Spinal cord (tissue), 10 donors: ENCODE data around the gene INPP4B. TPM values are rescaled to one million over a fixed set of nuclear protein-coding genes. Genes with fewer than 3 reads are reported as not detected.

Experiments
- DNase-seq, 6 donors: peaks; one replicate each; pipeline versions ENCODE4 v3.0.0 to v3.0.0-alpha.2; 2013 to 2015; ENCODE audit warnings: low spot score in 6 of 6, low read depth in 4 of 6
- H3K27ac ChIP-seq: one replicate; pipeline ENCODE4 v1.5.1; 2013; ENCODE audit warnings: low read depth, low read length, control low read depth
- H3K27me3 ChIP-seq: one replicate; pipeline ENCODE4 v1.6.1; 2013; ENCODE audit warnings: low read length; ENCODE audit not compliant: control insufficient read depth, insufficient read depth
- H3K36me3 ChIP-seq: one replicate; pipeline ENCODE4 v1.6.1; 2013; ENCODE audit warnings: low read length; ENCODE audit not compliant: control insufficient read depth, insufficient read depth
- H3K4me1 ChIP-seq: one replicate; pipeline ENCODE4 v1.6.1; 2013; ENCODE audit warnings: low read length; ENCODE audit not compliant: control insufficient read depth, insufficient read depth
- H3K4me3 ChIP-seq: one replicate; pipeline ENCODE4 v1.5.1; 2013; ENCODE audit warnings: low read depth, low read length, control low read depth
- H3K9me3 ChIP-seq: one replicate; pipeline ENCODE4 v1.6.1; 2013; ENCODE audit warnings: low read length; ENCODE audit not compliant: control insufficient read depth, insufficient read depth
- WGBS: methylation state at CpG from one replicate; pipeline ENCODE4 v1.1.5; 2013; ENCODE audit warnings: missing lambda C conversion rate; ENCODE audit not compliant: insufficient coverage; 5-methylcytosine and 5-hydroxymethylcytosine counted together
- polyA plus RNA-seq, 2 donors: library from polyadenylated mRNA; unstranded; fragments of 120-200 nt; gene quantifications; one replicate each; pipeline ENCODE4 v1.2.1, GENCODE V29; 2013; ENCODE audit not compliant: insufficient read length in 2 of 2
- total RNA-seq, 2 donors: library from RNA; depleted of rRNA in 1 of 2; stranded (reverse); fragments of 120-200 nt in 1 of 2; fragments of >200 nt in 1 of 2; gene quantifications; one replicate each; pipeline versions ENCODE4 v1.2.3 to v1.2.4, GENCODE V29; 2013 to 2014
- donor health status: healthy.

The INPP4B gene
- total and polyA plus RNA-seq, 4 donors, result 5.7 to 29.4 (median 14.5) TPM

GRCh38 chr4:142021181-142021580, 824.9 kb downstream of the INPP4B start:
- WGBS, result no CpG with 5 or more reads among the region's 1 CpG
- Histone ChIP-seq H3K4me1 (no peaks in the 10 kb centered on the region), H3K36me3 (no peaks in the 10 kb centered on the region), H3K9me3 (no peaks in the 10 kb centered on the region), H3K4me3 (no peak overlapping the region), H3K27ac (no peak overlapping the region), H3K27me3 (no peaks in the 10 kb centered on the region)
- no peak for DNase-seq

- H3K27ac ChIP-seq, result no peak overlapping the region
- no peaks in the 10 kb centered on the region for H3K9me3 ChIP-seq
- DNase-seq, result no peak
- no peak overlapping the region for H3K4me3 ChIP-seq
- H3K27me3 ChIP-seq, result no peaks in the 10 kb centered on the region
- H3K36me3 ChIP-seq, result no peaks in the 10 kb centered on the region
- H3K4me1 ChIP-seq, result no peaks in the 10 kb centered on the region
Measured at GRCh38 chr4:142016031-142016430, 830.1 kb downstream of the INPP4B start.

- no peak overlapping the region for H3K27ac ChIP-seq
- DNase-seq, result no peak
- no peaks in the 10 kb centered on the region for H3K36me3 ChIP-seq
- no peak overlapping the region for H3K4me3 ChIP-seq
- no peaks in the 10 kb centered on the region for H3K27me3 ChIP-seq
- H3K9me3 ChIP-seq, result peaks cover 3% of the 10 kb centered on the region
- no peaks in the 10 kb centered on the region for H3K4me1 ChIP-seq
- WGBS, result no CpG with 5 or more reads among the region's 2 CpGs
Measured at GRCh38 chr4:142009751-142010150, 836.4 kb downstream of the INPP4B start.

GRCh38 chr4:142005519-142005918, 840.6 kb downstream of the INPP4B start:
- H3K9me3 ChIP-seq, result peaks cover 3% of the 10 kb centered on the region
- no peaks in the 10 kb centered on the region for H3K4me1 ChIP-seq
- WGBS, result no CpG with 5 or more reads among the region's 1 CpG
- no peak overlapping the region for H3K27ac ChIP-seq
- H3K36me3 ChIP-seq, result no peaks in the 10 kb centered on the region
- DNase-seq, result no peak
- no peaks in the 10 kb centered on the region for H3K27me3 ChIP-seq
- no peak overlapping the region for H3K4me3 ChIP-seq

- WGBS, result 100% methylated on average over 1 of the region's 5 CpGs
- peaks cover 4% of the 10 kb centered on the region for H3K9me3 ChIP-seq
- H3K36me3 ChIP-seq, result no peaks in the 10 kb centered on the region
- no peak for DNase-seq
- no peaks in the 10 kb centered on the region for H3K4me1 ChIP-seq
- no peaks in the 10 kb centered on the region for H3K27me3 ChIP-seq
- no peak overlapping the region for H3K4me3 ChIP-seq
- no peak overlapping the region for H3K27ac ChIP-seq
Measured at GRCh38 chr4:141999446-142000143, 846.5 kb downstream of the INPP4B start.

- Histone ChIP-seq H3K9me3 (peaks cover 5% of the 10 kb centered on the region), H3K4me1 (no peaks in the 10 kb centered on the region), H3K27ac (no peak overlapping the region), H3K27me3 (no peaks in the 10 kb centered on the region), H3K36me3 (no peaks in the 10 kb centered on the region), H3K4me3 (no peak overlapping the region)
- no CpG with 5 or more reads among the region's 1 CpG for WGBS
- no peak for DNase-seq
Measured at GRCh38 chr4:141995056-141995455, 851.0 kb downstream of the INPP4B start.

GRCh38 chr4:141977433-141977832, 868.7 kb downstream of the INPP4B start:
- no peaks in the 10 kb centered on the region for H3K9me3 ChIP-seq
- WGBS, result 94% methylated on average over 2 of the region's 3 CpGs
- no peak for DNase-seq
- no peaks in the 10 kb centered on the region for H3K27me3 ChIP-seq
- H3K4me3 ChIP-seq, result no peak overlapping the region
- no peaks in the 10 kb centered on the region for H3K4me1 ChIP-seq
- H3K36me3 ChIP-seq, result no peaks in the 10 kb centered on the region
- no peak overlapping the region for H3K27ac ChIP-seq
